Lower lobe of right lung (tissue), 2 donors: Measurements from ENCODE around the gene OR52I2. TPM values are rescaled to one million over a fixed set of nuclear protein-coding genes. Genes with fewer than 3 reads are reported as not detected.

Source experiments
- ATAC-seq, 2 donors: fragments of 200-7000 bp; cut with Tn5 transposase; one replicate each; pipeline ENCODE4 v1.9.1; 2020 to 2022; ENCODE audit warnings: mild to moderate bottlenecking in 2 of 2, moderate library complexity in 2 of 2
- DNase-seq: peaks from one replicate; pipeline ENCODE4 v3.0.0-alpha.2; 2020
- H3K27ac ChIP-seq: fragments of 200-600 bp; one replicate; pipeline ENCODE4 v1.8.0; 2022
- H3K27me3 ChIP-seq: fragments of 200-600 bp; one replicate; pipeline ENCODE4 v1.8.0; 2022; ENCODE audit warnings: low read depth
- H3K36me3 ChIP-seq: fragments of 200-600 bp; one replicate; pipeline ENCODE4 v1.8.0; 2022; ENCODE audit warnings: mild to moderate bottlenecking
- H3K4me1 ChIP-seq: fragments of 200-600 bp; one replicate; pipeline ENCODE4 v1.8.0; 2022
- H3K4me3 ChIP-seq: fragments of 200-600 bp; one replicate; pipeline ENCODE4 v1.8.0; 2022; ENCODE audit warnings: mild to moderate bottlenecking
- H3K9me3 ChIP-seq: fragments of 200-600 bp; one replicate; pipeline ENCODE4 v1.8.0; 2022
- intact Hi-C: fragments of 100-400 bp; cut with DNase I; formaldehyde crosslinking; loops from one replicate; pipeline ENCODE4 v1.11.0; 2022
- total RNA-seq: library from RNA; stranded (reverse); fragmentation: NEBNext Ultra II Directional; extraction: Animal tissue kit (Norgen Biotek cat#: 25700); gene quantifications from one replicate; pipeline ENCODE4 v1.2.1, GENCODE V29; 2021
- TF ChIP-seq, protein P1 (sequence below): fragments of 200-600 bp; IDR thresholded peaks from one replicate; pipeline ENCODE4 v1.8.0; 2022; ENCODE audit warnings: antibody characterized with exemption, mild to moderate bottlenecking
- donor health status: DM: no; HTN: yes; CAD: no; lungs with severe emphysema.

OR52I2 gene
- total RNA-seq, 1 donor from 2014 or later = not detected

DNA sequence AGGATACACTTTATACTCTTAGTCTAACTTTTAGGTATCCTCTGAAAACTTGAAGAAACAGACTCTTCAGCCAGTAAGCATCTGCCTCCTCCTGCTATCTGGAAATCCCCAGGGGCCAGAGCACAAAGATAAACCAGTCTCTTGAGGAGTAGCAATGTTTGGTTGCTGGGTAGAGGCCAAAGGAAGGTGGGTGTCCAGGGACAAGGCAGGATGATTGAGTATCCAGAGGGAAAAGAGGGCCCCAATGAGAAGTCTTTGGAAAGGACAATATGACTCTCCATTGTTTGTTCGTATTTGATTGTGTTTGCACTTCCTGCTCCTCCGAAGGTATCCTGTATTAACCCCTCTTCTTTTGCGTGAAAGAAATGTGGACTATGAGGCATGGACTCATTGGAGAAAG, 7.5 kb downstream of the OR52I2 start:
- DNase-seq (no peak), ATAC-seq (no peak)

DNA sequence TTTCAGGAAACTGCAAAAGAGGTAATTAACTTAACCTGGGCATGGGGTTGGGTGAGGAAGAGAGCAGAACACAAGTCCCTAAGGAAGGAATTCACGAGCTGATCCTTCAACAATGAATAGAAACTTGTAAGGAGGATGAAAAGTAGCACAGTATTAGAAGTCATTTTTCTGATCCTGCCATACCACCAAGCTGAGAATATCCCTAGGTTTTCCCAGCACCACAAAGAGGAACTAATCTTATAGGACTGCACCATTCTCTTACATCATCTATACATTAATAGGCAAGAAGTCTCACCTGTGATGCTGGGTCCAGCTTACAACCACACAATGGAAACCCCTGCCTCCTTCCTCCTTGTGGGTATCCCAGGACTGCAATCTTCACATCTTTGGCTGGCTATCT, 12.2 kb downstream of the OR52I2 start, which contains the start of gene OR52I1:
OR52I1 (plus strand) TSS at position 301 of the 400 bp plus-strand sequence; CDS start at position 301, 0 bp downstream.
- intact Hi-C loops = no loop called here
- TF ChIP-seq, protein P1, sequence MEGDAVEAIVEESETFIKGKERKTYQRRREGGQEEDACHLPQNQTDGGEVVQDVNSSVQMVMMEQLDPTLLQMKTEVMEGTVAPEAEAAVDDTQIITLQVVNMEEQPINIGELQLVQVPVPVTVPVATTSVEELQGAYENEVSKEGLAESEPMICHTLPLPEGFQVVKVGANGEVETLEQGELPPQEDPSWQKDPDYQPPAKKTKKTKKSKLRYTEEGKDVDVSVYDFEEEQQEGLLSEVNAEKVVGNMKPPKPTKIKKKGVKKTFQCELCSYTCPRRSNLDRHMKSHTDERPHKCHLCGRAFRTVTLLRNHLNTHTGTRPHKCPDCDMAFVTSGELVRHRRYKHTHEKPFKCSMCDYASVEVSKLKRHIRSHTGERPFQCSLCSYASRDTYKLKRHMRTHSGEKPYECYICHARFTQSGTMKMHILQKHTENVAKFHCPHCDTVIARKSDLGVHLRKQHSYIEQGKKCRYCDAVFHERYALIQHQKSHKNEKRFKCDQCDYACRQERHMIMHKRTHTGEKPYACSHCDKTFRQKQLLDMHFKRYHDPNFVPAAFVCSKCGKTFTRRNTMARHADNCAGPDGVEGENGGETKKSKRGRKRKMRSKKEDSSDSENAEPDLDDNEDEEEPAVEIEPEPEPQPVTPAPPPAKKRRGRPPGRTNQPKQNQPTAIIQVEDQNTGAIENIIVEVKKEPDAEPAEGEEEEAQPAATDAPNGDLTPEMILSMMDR = no peak
- no peak for DNase-seq
- H3K36me3 ChIP-seq = peaks cover 18% of the 10 kb centered on the region
- H3K27me3 ChIP-seq = no peaks in the 10 kb centered on the region
- H3K4me1 ChIP-seq = no peaks in the 10 kb centered on the region
- no peak within 1 kb of the TSS for H3K4me3 ChIP-seq
- ATAC-seq = no peak
- no peaks in the 10 kb centered on the region for H3K9me3 ChIP-seq
- no peak within 1 kb of the TSS for H3K27ac ChIP-seq

More for the DNA sequence above, 7.5 kb downstream of the OR52I2 start:
- no peaks in the 10 kb centered on the region for H3K4me1 ChIP-seq
- H3K27ac ChIP-seq = no peak overlapping the region
- no peaks in the 10 kb centered on the region for H3K36me3 ChIP-seq
- H3K4me3 ChIP-seq = no peak overlapping the region
- peaks cover 4% of the 10 kb centered on the region for H3K27me3 ChIP-seq
- TF ChIP-seq, protein P1 = no peak
- H3K9me3 ChIP-seq = no peaks in the 10 kb centered on the region
- intact Hi-C loops = no loop called here

DNA sequence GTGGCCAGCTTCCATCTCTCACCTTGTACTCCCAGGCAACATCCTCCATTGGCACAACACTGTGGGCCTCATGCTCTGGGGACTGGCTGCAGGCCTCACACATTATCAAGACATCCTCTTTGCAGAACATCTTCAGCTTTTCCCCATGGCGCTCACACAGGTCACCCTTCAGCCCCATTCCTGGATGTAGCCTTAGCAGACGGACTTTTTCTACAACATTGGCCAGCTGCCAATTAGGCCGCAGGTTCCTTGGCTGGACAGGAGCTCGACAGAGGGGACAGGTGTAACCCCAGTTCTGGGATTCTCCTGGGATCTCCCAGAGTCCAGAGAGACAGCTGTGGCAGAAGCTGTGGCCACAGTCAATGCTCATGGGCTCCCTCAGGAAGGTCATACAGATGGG, 23.5 kb downstream of the OR52I2 start:
- H3K4me3 ChIP-seq = no peak overlapping the region
- peaks cover 53% of the 10 kb centered on the region for H3K36me3 ChIP-seq
- H3K9me3 ChIP-seq = no peaks in the 10 kb centered on the region
- TF ChIP-seq, protein P1 = no peak
- no peak overlapping the region for H3K27ac ChIP-seq
- H3K4me1 ChIP-seq = peaks cover 18% of the 10 kb centered on the region
- no peak for ATAC-seq
- intact Hi-C loops = no loop called here
- no peaks in the 10 kb centered on the region for H3K27me3 ChIP-seq
- no peak for DNase-seq

DNA sequence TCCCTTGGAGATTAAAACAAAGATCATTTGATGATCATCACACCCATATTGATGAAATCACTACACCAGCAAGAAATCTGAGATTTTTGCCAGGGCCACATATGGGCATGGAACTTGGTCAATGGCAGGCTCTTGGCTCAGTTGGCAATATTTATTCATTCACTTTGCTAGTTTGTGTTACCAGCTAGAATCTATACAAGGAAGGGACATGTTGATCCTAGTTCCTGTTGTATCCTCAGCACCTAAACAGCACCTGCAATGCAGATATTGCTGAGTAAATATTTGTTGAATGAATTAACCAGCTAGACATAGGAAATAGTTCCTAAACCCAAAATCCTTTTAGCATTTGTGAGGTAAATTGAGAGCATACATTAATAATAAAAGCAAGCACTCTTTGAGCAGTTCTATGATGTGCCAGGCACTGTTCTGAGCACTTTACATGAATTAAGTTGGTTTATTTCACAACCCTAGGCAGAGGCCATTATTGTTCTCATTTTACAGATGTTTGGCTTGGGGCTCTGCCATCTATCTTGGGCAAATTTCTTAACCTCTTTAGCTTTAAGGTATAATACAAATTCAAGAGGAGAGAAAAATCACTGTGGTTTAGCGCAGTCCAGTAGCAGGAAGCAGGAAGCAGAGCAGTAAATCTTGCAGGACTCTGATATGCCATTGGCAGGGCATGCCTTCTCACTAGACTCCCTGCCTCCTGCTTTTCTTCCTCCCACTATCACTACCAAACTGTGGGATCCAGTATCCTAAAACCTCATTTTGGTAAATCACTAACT, 24.9 kb downstream of the OR52I2 start:
- Histone ChIP-seq H3K9me3 (no peaks in the 10 kb centered on the region), H3K36me3 (peaks cover 39% of the 10 kb centered on the region), H3K4me3 (peak overlapping the region; percentile 75), H3K27me3 (no peaks in the 10 kb centered on the region), H3K4me1 (peaks cover 20% of the 10 kb centered on the region), H3K27ac (no peak overlapping the region)
- intact Hi-C loops = no loop called here
- ATAC-seq (peak; percentile 25 to 27), DNase-seq (no peak)
- TF ChIP-seq, protein P1 = no peak

DNA sequence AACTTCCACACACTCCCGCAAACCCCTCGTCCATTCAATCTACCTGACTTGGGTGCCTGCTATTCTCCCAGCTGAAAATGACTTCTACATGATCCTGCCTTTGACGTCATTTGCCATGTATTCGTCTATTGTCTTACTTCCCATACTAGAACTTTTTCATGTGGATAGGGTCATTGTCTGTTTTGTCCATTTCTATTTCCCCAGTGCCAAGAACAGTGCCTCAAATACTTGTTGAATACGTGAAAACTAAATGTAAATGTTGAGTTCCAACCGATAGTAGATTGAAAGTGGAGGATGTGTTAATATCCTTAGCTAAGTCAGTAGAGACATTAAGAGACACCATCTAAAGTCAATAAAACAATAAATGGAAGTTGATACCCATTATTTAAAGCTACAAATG, 25.6 kb downstream of the OR52I2 start:
- H3K9me3 ChIP-seq = no peaks in the 10 kb centered on the region
- H3K36me3 ChIP-seq = peaks cover 32% of the 10 kb centered on the region
- peak overlapping the region; percentile 75 for H3K4me3 ChIP-seq
- intact Hi-C loops = no loop called here
- ATAC-seq (no peak), DNase-seq (no peak)
- no peaks in the 10 kb centered on the region for H3K27me3 ChIP-seq
- TF ChIP-seq, protein P1 = no peak
- H3K27ac ChIP-seq = peak overlapping the region; percentile 90
- peaks cover 20% of the 10 kb centered on the region for H3K4me1 ChIP-seq
